HEK293 (cell line): ENCODE results near the gene ARHGDIA.

Experiments
- CTCF ChIA-PET: fragments of 350-600 bp; formaldehyde crosslinking; extraction: SDS; loops from one replicate; lab custom pipeline; 2021; ENCODE audit warnings: antibody characterized with exemption; lab: Yijun Ruan, JAX
- POLR2A ChIA-PET: fragments of 300-600 bp; formaldehyde crosslinking; extraction: SDS; loops from one replicate; lab custom pipeline; 2020; ENCODE audit warnings: antibody characterized with exemption, inconsistent platforms; lab: Yijun Ruan, JAX
- H3K27ac ChIP-seq: fragments of 200-500 bp; sonication (Bioruptor generic); 2 replicates; pipeline ENCODE4 v1.5.1; 2014; ENCODE audit warnings: low read depth, low read length, control low read depth, inconsistent platforms; ENCODE audit errors: extremely low read depth
- H3K36me3 ChIP-seq, 2 experiments: fragments of 200-500 bp in 1 of 2; sonication (Bioruptor generic) in 1 of 2; 1 replicate in 1 of 2; 2 replicates in 1 of 2; pipeline ENCODE4 v1.5.1; 2014 to 2017; ENCODE audit warnings: inconsistent platforms in 2 of 2, low read length in 2 of 2; ENCODE audit not compliant: control insufficient read depth in 2 of 2, insufficient read depth in 1 of 2
- H3K4me1 ChIP-seq: fragments of 200-500 bp; sonication (Bioruptor generic); 2 replicates; pipeline ENCODE4 v1.5.1; 2014; ENCODE audit warnings: mild to moderate bottlenecking, low read length, inconsistent platforms; ENCODE audit not compliant: control insufficient read depth, insufficient read depth
- H3K4me3 ChIP-seq: 2 replicates; pipeline ENCODE4 v1.5.1; 2011; ENCODE audit warnings: low read depth, mild to moderate bottlenecking, control low read depth, low read length, moderate library complexity
- H3K9me3 ChIP-seq: fragments of 200-500 bp; sonication (Bioruptor generic); 2 replicates; pipeline ENCODE4 v1.5.1; 2014; ENCODE audit warnings: low read depth, low read length, inconsistent platforms; ENCODE audit not compliant: control insufficient read depth, insufficient read depth
- HIC1 ChIP-seq: fragments of 450-650 bp; formaldehyde crosslinking; IDR thresholded peaks from 2 replicates; pipeline ENCODE4 v1.5.1; 2016; ENCODE audit warnings: missing biosample characterization, missing genetic modification characterization
- ZBTB48 ChIP-seq: fragments of 450-650 bp; formaldehyde crosslinking; IDR thresholded peaks from 2 replicates; pipeline ENCODE4 v1.5.1; 2016; ENCODE audit warnings: missing biosample characterization, missing genetic modification characterization
- ZEB2 ChIP-seq: fragments of 450-650 bp; formaldehyde crosslinking; IDR thresholded peaks from 2 replicates; pipeline ENCODE4 v1.5.1; 2016; ENCODE audit warnings: missing biosample characterization, missing genetic modification characterization
- ZFP41 ChIP-seq: fragments of 450-650 bp; formaldehyde crosslinking; IDR thresholded peaks from 2 replicates; pipeline ENCODE4 v1.5.1; 2016; ENCODE audit warnings: missing biosample characterization, missing genetic modification characterization, borderline replicate concordance
- ZNF18 ChIP-seq: fragments of 450-650 bp; formaldehyde crosslinking; IDR thresholded peaks from 2 replicates; pipeline ENCODE4 v1.5.1; 2016; ENCODE audit warnings: missing biosample characterization, missing genetic modification characterization
- ZNF416 ChIP-seq: fragments of 450-650 bp; formaldehyde crosslinking; IDR thresholded peaks from 2 replicates; pipeline ENCODE4 v1.5.1; 2016; ENCODE audit warnings: missing biosample characterization, missing genetic modification characterization
- ZNF488 ChIP-seq: fragments of 450-650 bp; formaldehyde crosslinking; IDR thresholded peaks from 2 replicates; pipeline ENCODE4 v1.5.1; 2016; ENCODE audit warnings: missing biosample characterization, missing genetic modification characterization
- ZNF571 ChIP-seq: fragments of 450-650 bp; formaldehyde crosslinking; IDR thresholded peaks from 2 replicates; pipeline ENCODE4 v1.5.0; 2017; ENCODE audit warnings: missing biosample characterization, missing genetic modification characterization
- ZNF585B ChIP-seq: fragments of 450-650 bp; formaldehyde crosslinking; IDR thresholded peaks from 2 replicates; pipeline ENCODE4 v1.5.1; 2016; ENCODE audit warnings: missing biosample characterization, missing genetic modification characterization
- ZNF600 ChIP-seq: fragments of 450-650 bp; formaldehyde crosslinking; IDR thresholded peaks from 2 replicates; pipeline ENCODE4 v1.5.1; 2016; ENCODE audit warnings: missing biosample characterization, missing genetic modification characterization
- ZNF830 ChIP-seq: fragments of 450-650 bp; IDR thresholded peaks from 2 replicates; pipeline ENCODE4 v1.5.0; 2018; ENCODE audit warnings: missing biosample characterization, missing genetic modification characterization, low read depth, mild to moderate bottlenecking, moderate library complexity

ARHGDIA gene

GRCh38 chr17:81858967-81859905, 11.9 kb downstream of the ARHGDIA start:
- Histone ChIP-seq H3K36me3 (peaks cover 45 to 73% of the 10 kb centered on the region in 2 experiments), H3K9me3 (no peaks in the 10 kb centered on the region), H3K27ac (peak overlapping the region; percentile 83), H3K4me1 (peaks cover 7% of the 10 kb centered on the region), H3K4me3 (peak overlapping the region; percentile 82)
- POLR2A ChIA-PET: interaction anchor here (0.6 to 1.1 kb wide), 8 partner anchors 11 to 176 kb away, joined by 3 to 4 read pairs (median 3); partner anchors contain the start of genes ARHGDIA, ARL16, HGS and MCRIP1
- CTCF ChIA-PET: interaction anchor here (0.6 to 1.1 kb wide), 5 partner anchors 11 to 146 kb away, joined by 3 to 4 read pairs (median 3); no protein-coding TSS in a partner anchor
- TF ChIP-seq ZBTB48 (tag by site-specific recombination) (0 out of 2 replicates have a peak, but pooled peaks have one; percentile 48), ZFP41 (tag by site-specific recombination) (no peak)

- H3K36me3 ChIP-seq: peaks cover 52 to 73% of the 10 kb centered on the region in 2 experiments
- ChIA-PET CTCF (interaction anchor here (1.1 kb wide), 1 partner anchor 146 kb away, joined by 3 read pairs; no protein-coding TSS in a partner anchor), POLR2A (interaction anchor here (1.1 kb wide), 1 partner anchor 15 kb away, joined by 3 read pairs; no protein-coding TSS in a partner anchor)
- no peak overlapping the region for H3K27ac ChIP-seq
- H3K9me3 ChIP-seq: no peaks in the 10 kb centered on the region
- peaks cover 7% of the 10 kb centered on the region for H3K4me1 ChIP-seq
- no peak for TF ChIP-seq HIC1 (tag by site-specific recombination)
- no peak for TF ChIP-seq ZNF571 (tag by site-specific recombination)
- TF ChIP-seq ZNF830 (tag by site-specific recombination): no peak
- TF ChIP-seq ZNF18 (tag by site-specific recombination): no peak
- no peak for TF ChIP-seq ZNF488 (tag by site-specific recombination)
- TF ChIP-seq ZEB2 (tag by site-specific recombination): no peak
- peak; percentile 95 for TF ChIP-seq ZNF585B (tag by site-specific recombination)
- H3K4me3 ChIP-seq: no peak overlapping the region
These were observed 12.8 kb downstream of the ARHGDIA start for GRCh38 chr17:81858170-81858966.

GRCh38 chr17:81854974-81855774, 16.0 kb downstream of the ARHGDIA start:
- Histone ChIP-seq H3K4me1 (peaks cover 3% of the 10 kb centered on the region; the same call in 1 of the 2 replicates), H3K27ac (no peak overlapping the region), H3K9me3 (no peaks in the 10 kb centered on the region), H3K4me3 (no peak overlapping the region), H3K36me3 (peaks cover 68 to 94% of the 10 kb centered on the region in 2 experiments)
- CTCF ChIA-PET: interaction anchor here (0.6 to 1.2 kb wide), 6 partner anchors 15 to 149 kb away, joined by 3 to 5 read pairs (median 4); partner anchors contain the start of gene MCRIP1
- TF ChIP-seq ZNF600 (tag by site-specific recombination) (peak; percentile 11; the same call in 1 of the 2 replicates), ZNF416 (tag by site-specific recombination) (no peak)
- POLR2A ChIA-PET: interaction anchor here (0.6 to 2.0 kb wide), 10 partner anchors 11 to 240 kb away, joined by 3 to 9 read pairs (median 3); partner anchors contain the start of genes DCXR, MCRIP1 and PPP1R27
